Measurements from ENCODE around the gene FGD5.

Gene FGD5, protein sequence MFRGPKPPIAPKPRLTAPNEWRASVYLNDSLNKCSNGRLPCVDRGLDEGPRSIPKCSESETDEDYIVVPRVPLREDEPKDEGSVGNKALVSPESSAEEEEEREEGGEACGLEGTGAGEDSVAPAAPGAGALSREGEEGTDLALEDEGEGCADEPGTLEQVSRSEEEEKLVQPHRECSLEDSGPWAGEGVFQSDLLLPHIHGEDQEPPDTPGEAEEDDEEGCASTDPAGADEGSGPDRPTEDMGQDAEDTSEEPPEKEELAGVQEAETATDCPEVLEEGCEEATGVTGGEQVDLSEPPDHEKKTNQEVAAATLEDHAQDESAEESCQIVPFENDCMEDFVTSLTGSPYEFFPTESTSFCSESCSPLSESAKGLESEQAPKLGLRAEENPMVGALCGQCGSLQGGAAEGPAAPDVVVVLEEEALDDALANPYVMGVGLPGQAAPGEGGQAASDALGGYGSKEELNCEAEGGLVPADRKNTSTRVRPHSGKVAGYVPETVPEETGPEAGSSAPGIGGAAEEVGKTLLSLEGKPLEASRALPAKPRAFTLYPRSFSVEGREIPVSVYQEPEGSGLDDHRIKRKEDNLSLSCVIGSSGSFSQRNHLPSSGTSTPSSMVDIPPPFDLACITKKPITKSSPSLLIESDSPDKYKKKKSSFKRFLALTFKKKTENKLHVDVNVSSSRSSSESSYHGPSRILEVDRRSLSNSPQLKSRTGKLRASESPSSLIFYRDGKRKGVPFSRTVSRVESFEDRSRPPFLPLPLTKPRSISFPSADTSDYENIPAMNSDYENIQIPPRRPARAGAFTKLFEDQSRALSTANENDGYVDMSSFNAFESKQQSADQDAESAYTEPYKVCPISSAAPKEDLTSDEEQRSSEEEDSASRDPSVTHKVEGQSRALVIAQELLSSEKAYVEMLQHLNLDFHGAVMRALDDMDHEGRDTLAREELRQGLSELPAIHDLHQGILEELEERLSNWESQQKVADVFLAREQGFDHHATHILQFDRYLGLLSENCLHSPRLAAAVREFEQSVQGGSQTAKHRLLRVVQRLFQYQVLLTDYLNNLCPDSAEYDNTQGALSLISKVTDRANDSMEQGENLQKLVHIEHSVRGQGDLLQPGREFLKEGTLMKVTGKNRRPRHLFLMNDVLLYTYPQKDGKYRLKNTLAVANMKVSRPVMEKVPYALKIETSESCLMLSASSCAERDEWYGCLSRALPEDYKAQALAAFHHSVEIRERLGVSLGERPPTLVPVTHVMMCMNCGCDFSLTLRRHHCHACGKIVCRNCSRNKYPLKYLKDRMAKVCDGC (N-terminal part only)

DNA sequence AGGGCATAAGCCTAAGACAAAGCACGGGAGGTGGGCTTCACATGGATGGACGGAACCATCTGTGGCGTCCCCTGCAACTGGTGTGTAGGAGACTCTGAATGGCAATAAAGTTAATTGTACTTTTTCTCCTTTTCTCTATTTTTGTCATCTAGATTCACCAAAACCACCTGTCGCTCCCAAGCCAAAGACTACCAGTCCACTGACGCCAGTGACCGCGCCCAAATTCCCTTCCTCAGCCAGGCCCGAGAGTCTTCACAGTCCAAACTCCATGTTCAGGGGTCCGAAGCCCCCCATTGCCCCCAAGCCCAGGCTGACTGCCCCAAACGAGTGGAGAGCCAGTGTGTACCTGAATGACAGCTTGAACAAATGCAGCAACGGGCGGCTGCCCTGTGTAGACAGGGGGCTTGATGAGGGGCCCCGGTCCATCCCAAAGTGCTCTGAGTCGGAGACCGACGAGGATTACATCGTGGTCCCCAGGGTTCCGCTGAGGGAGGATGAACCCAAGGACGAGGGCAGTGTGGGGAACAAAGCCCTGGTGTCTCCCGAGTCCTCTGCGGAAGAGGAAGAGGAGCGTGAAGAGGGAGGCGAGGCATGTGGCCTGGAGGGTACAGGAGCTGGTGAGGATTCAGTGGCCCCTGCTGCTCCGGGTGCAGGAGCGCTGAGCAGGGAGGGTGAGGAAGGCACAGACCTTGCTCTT is at the start of gene FGD5:
FGD5 (plus strand) TSS at position 159 of the 697 bp plus-strand sequence; CDS start at position 269, 110 bp downstream.
- H3K4me3 ChIP-seq (ENCODE audit: low read length) = no peak within 1 kb of the TSS
- TF ChIP-seq CTCF (conservative IDR thresholded peaks at IDR 0.05; ENCODE audit: low read depth, low read length) = no peak
- DNase-seq (ENCODE audit: low read depth) = no peak

DNA sequence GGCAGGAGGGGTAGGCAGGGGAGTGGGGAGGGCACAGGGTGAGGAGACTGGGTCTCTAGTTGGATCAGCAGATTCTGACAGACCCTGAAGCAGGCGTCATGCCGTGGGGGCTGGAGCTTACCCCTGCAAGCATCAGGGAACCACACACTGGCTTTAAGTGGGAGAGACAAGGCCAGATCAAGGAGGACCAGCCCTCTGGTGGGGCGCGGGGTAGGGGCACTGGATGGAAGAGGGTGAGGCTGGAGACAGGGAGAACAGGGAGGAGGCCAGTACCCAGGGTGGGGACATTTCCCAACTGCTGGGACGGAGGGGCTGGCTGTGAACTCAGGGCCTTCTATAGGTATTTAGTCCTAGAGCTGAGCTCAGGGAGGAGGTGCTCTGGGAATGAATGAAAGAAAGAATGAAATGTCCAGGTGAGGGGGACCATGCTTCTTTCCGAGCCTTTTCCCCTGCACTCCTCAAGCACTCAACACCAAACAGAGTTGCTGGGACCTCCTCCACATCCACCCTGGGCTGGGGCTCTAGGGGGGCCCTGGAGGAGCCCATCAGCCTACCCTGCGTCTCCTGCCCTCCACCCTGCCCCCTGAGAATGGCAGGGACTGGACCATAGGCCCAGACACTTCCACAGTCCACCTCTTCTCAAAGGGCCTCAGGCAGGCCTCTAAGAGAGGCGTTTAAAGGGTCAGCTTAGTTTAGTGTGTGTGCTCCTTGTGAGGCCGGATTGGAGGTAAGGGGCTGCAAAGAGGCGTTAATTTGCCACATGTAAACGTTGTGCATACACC is 49.0 kb upstream of the FGD5 start:
- H3K4me3 ChIP-seq (ENCODE audit: low read length) = no peak overlapping the region
- no peak for DNase-seq (ENCODE audit: low read depth)
- TF ChIP-seq CTCF (conservative IDR thresholded peaks at IDR 0.05; ENCODE audit: low read depth, low read length) = no peak

GRCh38 chr3:14770591-14770990 is 48.2 kb upstream of the FGD5 start:
- H3K4me3 ChIP-seq (ENCODE audit: low read length) = no peak overlapping the region
- no peak for DNase-seq (ENCODE audit: low read depth)
- no peak for TF ChIP-seq CTCF (conservative IDR thresholded peaks at IDR 0.05; ENCODE audit: low read depth, low read length)

- no peak for TF ChIP-seq CTCF (conservative IDR thresholded peaks at IDR 0.05; ENCODE audit: low read depth, low read length)
- H3K4me3 ChIP-seq (ENCODE audit: low read length) = no peak overlapping the region
- DNase-seq (ENCODE audit: low read depth) = no peak
Measured at GRCh38 chr3:14771593-14772497, 46.9 kb upstream of the FGD5 start.

DNA sequence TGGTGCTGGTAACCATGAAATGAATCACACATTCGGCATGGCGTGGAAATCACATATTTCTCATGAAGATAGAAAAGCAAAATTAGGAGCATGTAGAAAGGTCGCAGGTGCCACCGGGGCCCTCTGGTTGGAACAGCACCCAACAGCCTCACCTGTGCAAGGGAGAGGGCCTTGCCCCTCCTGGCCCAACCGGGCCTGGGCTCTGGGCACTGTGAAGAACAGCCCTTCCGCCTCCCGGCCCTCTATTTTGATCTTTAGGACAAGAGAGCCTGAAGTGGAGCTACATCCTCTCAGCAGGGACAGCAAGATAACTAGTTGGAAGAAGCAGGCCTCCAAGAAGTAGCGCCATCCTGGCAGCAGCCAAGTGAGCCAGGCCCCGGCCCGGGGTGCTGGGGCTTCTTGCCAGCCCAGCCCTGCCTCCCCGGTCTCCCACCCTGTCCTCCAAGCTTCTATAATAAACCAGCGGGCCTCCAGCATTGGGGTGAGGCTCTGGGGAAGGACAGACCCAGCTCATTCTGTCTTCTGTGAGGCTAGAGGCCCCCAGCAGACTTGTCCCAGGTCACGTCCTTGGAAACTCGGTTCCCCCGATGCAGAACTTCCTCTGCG is 46.1 kb upstream of the FGD5 start:
- no peak for DNase-seq (ENCODE audit: low read depth)
- no peak for TF ChIP-seq CTCF (conservative IDR thresholded peaks at IDR 0.05; ENCODE audit: low read depth, low read length)
- H3K4me3 ChIP-seq (ENCODE audit: low read length) = no peak overlapping the region
